GM23248 (cell line): ENCODE results near the gene RAB11FIP5. TPM values are rescaled to one million over a fixed set of nuclear protein-coding genes. Genes with fewer than 3 reads are reported as not detected.

Experiments
- DNase-seq: peaks from one replicate; pipeline ENCODE4 v3.0.0-alpha.2; 2015
- H2AFZ ChIP-seq: fragments of 200-600 bp; sonication (generic); 2 replicates; pipeline ENCODE4 v1.6.1; 2016; ENCODE audit warnings: antibody characterized with exemption
- H3F3A ChIP-seq: fragments of 200-600 bp; sonication (generic); 2 replicates; pipeline ENCODE4 v1.6.1; 2016; ENCODE audit warnings: mild to moderate bottlenecking, antibody characterized with exemption, mixed run types; ENCODE audit not compliant: insufficient read depth
- H3K27ac ChIP-seq: fragments of 200-600 bp; sonication (generic); 2 replicates; pipeline ENCODE4 v1.5.1; 2016; ENCODE audit warnings: mild to moderate bottlenecking
- H3K27me3 ChIP-seq: fragments of 200-600 bp; sonication (generic); replicated peaks from 2 replicates; pipeline ENCODE4 v1.6.1; 2016; ENCODE audit warnings: mild to moderate bottlenecking; ENCODE audit not compliant: insufficient read depth
- H3K36me3 ChIP-seq: fragments of 200-600 bp; sonication (generic); 2 replicates; pipeline ENCODE4 v1.6.1; 2016; ENCODE audit warnings: low read depth, mild to moderate bottlenecking
- H3K4me1 ChIP-seq: fragments of 200-600 bp; sonication (generic); 2 replicates; pipeline ENCODE4 v1.6.1; 2016; ENCODE audit warnings: mild to moderate bottlenecking; ENCODE audit not compliant: insufficient read depth
- H3K4me2 ChIP-seq: fragments of 200-600 bp; sonication (generic); one replicate; pipeline ENCODE4 v1.6.1; 2016; ENCODE audit warnings: mild to moderate bottlenecking; ENCODE audit not compliant: unreplicated experiment
- H3K4me3 ChIP-seq: fragments of 200-600 bp; sonication (generic); 2 replicates; pipeline ENCODE4 v1.5.1; 2016; ENCODE audit warnings: mild to moderate bottlenecking
- H3K79me2 ChIP-seq: fragments of 200-600 bp; sonication (generic); 2 replicates; pipeline ENCODE4 v1.6.1; 2016; ENCODE audit warnings: mild to moderate bottlenecking; ENCODE audit not compliant: insufficient read depth
- H3K9ac ChIP-seq: fragments of 200-600 bp; sonication (generic); 2 replicates; pipeline ENCODE4 v1.6.1; 2016; ENCODE audit warnings: mild to moderate bottlenecking
- H3K9me2 ChIP-seq: fragments of 200-600 bp; sonication (generic); 2 replicates; pipeline ENCODE4 v1.6.1; 2016; ENCODE audit warnings: mixed run types, mild to moderate bottlenecking, moderate library complexity; ENCODE audit not compliant: insufficient read depth
- H3K9me3 ChIP-seq: fragments of 200-600 bp; sonication (generic); one replicate; pipeline ENCODE4 v1.6.1; 2017; ENCODE audit warnings: low read depth
- H4K20me1 ChIP-seq: fragments of 200-600 bp; sonication (generic); 2 replicates; pipeline ENCODE4 v1.6.0; 2016; ENCODE audit not compliant: insufficient read depth
- EZH2 ChIP-seq: fragments of 200-600 bp; sonication (generic); IDR thresholded peaks from 2 replicates; pipeline ENCODE4 v1.6.1; 2018; ENCODE audit warnings: antibody characterized with exemption, mild to moderate bottlenecking; ENCODE audit not compliant: insufficient read depth, poor library complexity, severe bottlenecking
- EZH2phosphoT487 ChIP-seq: fragments of 200-600 bp; sonication (generic); IDR thresholded peaks from 2 replicates; pipeline ENCODE4 v1.6.1; 2018; ENCODE audit warnings: antibody characterized with exemption, moderate library complexity, mild to moderate bottlenecking, low read depth; ENCODE audit not compliant: insufficient read depth
- WGBS, 2 experiments: methylation state at CpG; one replicate each; pipeline ENCODE4 v1.1.6; 2015 to 2017; ENCODE audit warnings: low lambda C conversion rate in 2 of 2, low coverage in 1 of 2; ENCODE audit errors: missing lambda C conversion rate in 2 of 2; 5-methylcytosine and 5-hydroxymethylcytosine counted together
- in situ Hi-C: fragments of 300-500 bp; cut with MboI; formaldehyde crosslinking; loops from 2 replicates; pipeline ENCODE4 v1.15.0; 2020
- polyA plus RNA-seq: library from polyadenylated mRNA; unstranded; fragments of >200 nt; fragmentation: Nextera tagmentation; extraction: Ambion mirVana; gene quantifications from 2 replicates; pipeline ENCODE4 v1.2.1, GENCODE V29; 2016
- total RNA-seq: library from RNA; depleted of rRNA; stranded (reverse); fragments of >200 nt; shearing (Covaris generic); gene quantifications from 2 replicates; pipeline ENCODE4 v1.2.3, GENCODE V29; 2014

Gene RAB11FIP5
- total and polyA plus RNA-seq, 2 experiments from 2014 or later, result 34.4 to 71.9 TPM

DNA sequence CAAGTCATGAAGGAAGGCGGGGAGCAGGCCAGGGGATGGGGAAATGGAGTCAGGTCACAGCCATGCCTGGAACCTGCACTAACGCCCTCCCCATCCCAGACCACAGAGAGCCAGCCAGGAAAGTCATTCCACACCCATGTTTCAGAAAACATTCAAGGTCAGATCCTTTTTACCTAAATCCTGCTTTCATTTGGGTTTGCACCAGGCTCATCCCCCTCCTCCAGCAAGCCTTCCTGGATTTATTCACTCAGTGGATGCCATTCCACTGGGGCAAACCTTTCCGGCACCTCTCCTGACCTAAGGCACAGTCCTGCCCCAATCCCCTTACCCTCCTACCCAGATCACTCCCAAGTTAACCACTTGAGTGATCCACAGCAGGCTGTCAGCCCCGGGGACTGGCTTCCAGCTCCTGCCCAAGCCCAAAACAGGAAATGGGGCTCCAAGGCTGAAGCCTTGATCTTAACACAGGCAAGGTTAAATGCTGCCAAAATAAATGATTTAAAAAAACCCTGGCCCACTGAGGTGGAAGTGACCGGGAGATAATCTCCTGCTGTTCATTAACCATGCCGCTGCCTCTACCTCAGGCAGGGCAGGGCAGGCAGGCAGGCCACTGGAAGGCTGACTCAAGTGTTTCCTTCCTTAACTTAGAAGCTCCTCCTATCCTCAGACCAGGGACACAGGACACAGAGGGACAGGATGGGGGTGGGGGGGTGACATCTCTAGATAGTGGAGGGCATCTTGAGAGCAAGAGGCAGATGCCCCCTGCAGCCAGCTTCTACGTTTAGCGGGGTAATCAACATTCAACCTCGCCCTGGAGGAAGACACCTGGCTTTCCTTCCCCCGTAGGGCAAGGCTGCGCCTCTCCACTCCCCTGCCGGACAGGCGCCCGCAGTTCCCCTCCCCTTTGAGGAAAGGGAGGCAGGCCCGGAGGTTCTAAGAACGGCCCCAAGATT, 1.4 kb downstream of the RAB11FIP5 start:
- in situ Hi-C loops, result no loop called here
- 3 to 6% methylated on average over 16 of the region's 16 CpGs for WGBS, 2 experiments

DNA sequence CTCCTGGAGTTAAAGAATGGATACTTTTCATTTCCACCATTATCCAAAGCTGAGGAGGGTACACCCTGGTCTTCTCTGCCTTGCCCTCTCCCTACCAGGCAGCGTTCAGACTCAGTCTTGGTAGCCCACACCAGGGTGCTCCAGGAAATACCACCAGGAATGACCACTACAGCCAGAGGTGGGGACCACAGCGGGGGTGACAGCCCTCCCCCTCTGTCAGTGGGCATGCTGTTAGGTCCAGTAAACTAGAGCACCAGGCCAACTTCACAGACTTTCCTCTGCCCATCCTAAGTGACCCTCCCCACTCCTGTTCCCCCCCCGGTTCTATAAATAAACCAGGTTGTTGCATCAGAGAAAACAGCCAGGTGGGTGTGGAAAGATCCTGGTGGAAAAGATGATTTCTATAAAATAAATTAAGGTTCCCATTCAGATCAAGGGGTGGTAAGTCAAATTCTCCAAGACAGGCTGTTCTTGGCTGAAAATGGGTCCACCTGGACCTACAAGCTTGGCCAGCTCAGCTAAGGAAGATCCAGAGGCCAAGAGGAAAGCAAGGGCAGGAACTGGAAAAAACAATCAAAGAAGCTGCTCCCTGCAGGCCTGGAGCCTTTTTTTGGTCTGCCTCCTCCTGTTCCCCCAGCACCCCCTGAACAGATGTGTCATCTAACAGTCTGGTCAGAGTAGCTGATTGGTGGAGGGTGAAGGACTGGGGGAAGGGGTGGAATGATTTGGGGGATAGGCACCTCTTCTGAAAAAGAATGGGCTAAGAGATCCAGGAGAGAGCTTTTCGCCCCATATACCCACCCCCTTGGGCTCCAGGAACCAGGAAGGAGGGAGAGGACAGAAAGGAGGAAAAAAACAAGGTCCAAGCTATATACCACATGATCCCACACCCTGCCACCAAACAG, 2.3 kb downstream of the RAB11FIP5 start:
- Histone ChIP-seq H3K36me3 (no peaks in the 10 kb centered on the region), H3K27ac (peak overlapping the region; percentile 94), H3K79me2 (peaks cover 71% of the 10 kb centered on the region), H3K9me3 (no peaks in the 10 kb centered on the region), H3K9ac (peak overlapping the region; percentile 99), H3K27me3 (no peaks in the 10 kb centered on the region), H4K20me1 (peaks cover 14% of the 10 kb centered on the region), H3K4me2 (peak overlapping the region; percentile 96), H3F3A (peaks cover 38% of the 10 kb centered on the region), H2AFZ (no peak overlapping the region), H3K4me3 (peak overlapping the region; percentile 93), H3K4me1 (peaks cover 52% of the 10 kb centered on the region), H3K9me2 (no peaks in the 10 kb centered on the region)
- in situ Hi-C loops, result no loop called here
- 48 to 54% methylated on average over 4 of the region's 4 CpGs for WGBS, 2 experiments
- TF ChIP-seq EZH2 (no peak), EZH2phosphoT487 (no peak)
- DNase-seq, result peak; percentile 81

More for the DNA sequence above, 1.4 kb downstream of the RAB11FIP5 start:
- Histone ChIP-seq H3K9ac (peak overlapping the region; percentile 99), H3K27me3 (no peaks in the 10 kb centered on the region), H3K9me3 (no peaks in the 10 kb centered on the region), H3K4me2 (peak overlapping the region; percentile 96), H3K4me3 (peak overlapping the region; percentile 93), H3K36me3 (no peaks in the 10 kb centered on the region), H3K27ac (peak overlapping the region; percentile 94), H2AFZ (peak overlapping the region; percentile 72), H3K4me1 (peaks cover 43% of the 10 kb centered on the region), H3F3A (peaks cover 37% of the 10 kb centered on the region), H4K20me1 (peaks cover 8% of the 10 kb centered on the region), H3K9me2 (no peaks in the 10 kb centered on the region), H3K79me2 (peaks cover 61% of the 10 kb centered on the region)
- TF ChIP-seq EZH2phosphoT487, result no peak
- no peak for TF ChIP-seq EZH2
- peak; percentile 76 for DNase-seq

DNA sequence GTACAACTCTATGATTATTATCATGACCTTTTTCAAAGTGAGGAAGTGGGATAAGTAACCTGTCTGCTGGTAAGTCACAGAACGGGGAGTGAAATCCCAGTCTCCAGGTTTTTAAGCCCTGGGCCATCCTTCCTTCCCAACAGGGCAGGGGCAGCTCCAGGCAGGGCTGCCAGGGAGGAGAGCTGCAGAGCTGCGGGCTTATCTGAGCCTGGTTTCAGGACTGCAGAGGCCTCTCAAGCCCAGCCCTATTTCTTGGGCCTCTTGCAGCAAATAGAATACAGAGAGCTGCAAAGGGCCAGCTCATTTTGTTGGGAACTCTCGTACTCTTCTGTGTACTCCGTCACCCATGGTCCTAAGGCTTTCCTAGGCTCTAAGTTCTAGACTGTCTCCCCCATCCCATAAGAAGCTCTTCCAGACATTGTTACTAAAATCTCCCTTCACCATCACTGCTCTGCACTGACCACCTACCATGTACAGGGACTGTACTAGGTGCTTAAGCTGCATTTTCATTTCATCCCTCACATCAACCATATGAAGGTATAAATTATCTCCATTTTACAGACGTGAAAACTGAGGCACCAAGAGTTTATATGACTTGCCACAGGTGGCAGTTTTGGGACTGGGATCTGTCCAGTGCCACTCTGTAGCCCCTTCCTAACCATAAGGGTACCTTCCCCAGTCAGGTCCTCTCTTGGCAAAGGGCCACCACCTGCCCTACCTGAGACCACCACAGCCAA, 3.1 kb downstream of the RAB11FIP5 start:
- Histone ChIP-seq H4K20me1 (peaks cover 14% of the 10 kb centered on the region), H3K4me2 (peak overlapping the region; percentile 96), H3K4me1 (peaks cover 57% of the 10 kb centered on the region), H3K9me3 (no peaks in the 10 kb centered on the region), H3K27ac (peak overlapping the region; percentile 94), H3K4me3 (peak overlapping the region; percentile 93), H3K9me2 (no peaks in the 10 kb centered on the region), H3K79me2 (peaks cover 79% of the 10 kb centered on the region), H2AFZ (no peak overlapping the region), H3F3A (peaks cover 42% of the 10 kb centered on the region), H3K36me3 (no peaks in the 10 kb centered on the region), H3K27me3 (no peaks in the 10 kb centered on the region), H3K9ac (peak overlapping the region; percentile 99)
- no peak for DNase-seq
- TF ChIP-seq EZH2phosphoT487 (no peak), EZH2 (no peak)
- in situ Hi-C loops, result no loop called here
- WGBS, 2 experiments, result 83 to 86% methylated on average over 5 of the region's 5 CpGs
